Measurements from ENCODE around the gene PTPRN. TPM values are rescaled to one million over a fixed set of nuclear protein-coding genes. Genes with fewer than 3 reads are reported as not detected.

Gene PTPRN
- polyA plus RNA-seq, 1 donor, result 0.13 TPM

- no peak for DNase-seq (ENCODE audit: low read depth)
Measured at GRCh38 chr2:219308142-219309101, 779 bp downstream of the PTPRN start.

- DNase-seq (ENCODE audit: low read depth), result no peak
Measured at GRCh38 chr2:219306047-219306446, 3.2 kb downstream of the PTPRN start.

- DNase-seq (ENCODE audit: low read depth), result no peak
Measured at GRCh38 chr2:219304223-219304622, 5.0 kb downstream of the PTPRN start.

- DNase-seq (ENCODE audit: low read depth), result no peak
Measured at GRCh38 chr2:219302412-219302968, 6.7 kb downstream of the PTPRN start.

- no peak for DNase-seq (ENCODE audit: low read depth)
Measured at GRCh38 chr2:219300022-219300421, 9.2 kb downstream of the PTPRN start.

- no peak for DNase-seq (ENCODE audit: low read depth)
Measured at GRCh38 chr2:219299372-219299760, 9.8 kb downstream of the PTPRN start.

- DNase-seq (ENCODE audit: low read depth), result no peak
Measured at GRCh38 chr2:219298759-219299371, 10.3 kb downstream of the PTPRN start.

GRCh38 chr2:219297766-219298456 is 11.3 kb downstream of the PTPRN start:
- DNase-seq (ENCODE audit: low read depth), result no peak

GRCh38 chr2:219296631-219297391 is 12.4 kb downstream of the PTPRN start:
- DNase-seq (ENCODE audit: low read depth), result no peak

GRCh38 chr2:219296142-219296541 is 13.1 kb downstream of the PTPRN start:
- no peak for DNase-seq (ENCODE audit: low read depth)

GRCh38 chr2:219294356-219295351 is 14.5 kb downstream of the PTPRN start:
- no peak for DNase-seq (ENCODE audit: low read depth)

- no peak for DNase-seq (ENCODE audit: low read depth)
Measured at GRCh38 chr2:219293736-219294231, 15.4 kb downstream of the PTPRN start.

GRCh38 chr2:219292616-219293015 is 16.6 kb downstream of the PTPRN start:
- DNase-seq (ENCODE audit: low read depth), result no peak

GRCh38 chr2:219291910-219292490 is 17.2 kb downstream of the PTPRN start:
- DNase-seq (ENCODE audit: low read depth), result no peak

- no peak for DNase-seq (ENCODE audit: low read depth)
Measured at GRCh38 chr2:219291394-219291793, 17.8 kb downstream of the PTPRN start.

- no peak for DNase-seq (ENCODE audit: low read depth)
Measured at GRCh38 chr2:219290381-219291171, 18.6 kb downstream of the PTPRN start.

- peak; percentile 75 for DNase-seq (ENCODE audit: low read depth)
Measured at GRCh38 chr2:219289537-219290361, 19.5 kb downstream of the PTPRN start.

GRCh38 chr2:219289195-219289536 is 20.0 kb downstream of the PTPRN start:
- DNase-seq (ENCODE audit: low read depth), result no peak
